Measurements from ENCODE around the gene UBFD1.

The UBFD1 gene

DNA sequence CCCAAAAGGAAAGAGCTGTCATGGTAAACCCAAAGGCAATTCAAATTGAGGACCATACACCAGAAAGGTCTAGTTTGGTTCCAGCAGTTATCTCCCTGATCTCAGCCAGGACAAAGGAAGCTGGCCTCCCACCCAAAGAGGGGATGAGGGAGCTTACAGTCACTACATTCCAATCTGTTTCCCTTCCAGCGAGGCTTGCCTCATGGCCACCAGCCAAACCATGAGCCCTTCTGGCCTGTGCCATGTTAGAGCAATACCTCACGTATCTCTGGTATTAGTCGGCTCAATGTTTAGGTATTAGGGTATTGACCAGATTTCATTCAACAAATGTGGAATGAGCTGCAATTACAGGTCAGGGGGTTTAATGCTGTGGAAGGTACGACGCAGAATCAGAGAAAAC is 30.2 kb downstream of the UBFD1 start:
- TF ChIP-seq, protein P1, sequence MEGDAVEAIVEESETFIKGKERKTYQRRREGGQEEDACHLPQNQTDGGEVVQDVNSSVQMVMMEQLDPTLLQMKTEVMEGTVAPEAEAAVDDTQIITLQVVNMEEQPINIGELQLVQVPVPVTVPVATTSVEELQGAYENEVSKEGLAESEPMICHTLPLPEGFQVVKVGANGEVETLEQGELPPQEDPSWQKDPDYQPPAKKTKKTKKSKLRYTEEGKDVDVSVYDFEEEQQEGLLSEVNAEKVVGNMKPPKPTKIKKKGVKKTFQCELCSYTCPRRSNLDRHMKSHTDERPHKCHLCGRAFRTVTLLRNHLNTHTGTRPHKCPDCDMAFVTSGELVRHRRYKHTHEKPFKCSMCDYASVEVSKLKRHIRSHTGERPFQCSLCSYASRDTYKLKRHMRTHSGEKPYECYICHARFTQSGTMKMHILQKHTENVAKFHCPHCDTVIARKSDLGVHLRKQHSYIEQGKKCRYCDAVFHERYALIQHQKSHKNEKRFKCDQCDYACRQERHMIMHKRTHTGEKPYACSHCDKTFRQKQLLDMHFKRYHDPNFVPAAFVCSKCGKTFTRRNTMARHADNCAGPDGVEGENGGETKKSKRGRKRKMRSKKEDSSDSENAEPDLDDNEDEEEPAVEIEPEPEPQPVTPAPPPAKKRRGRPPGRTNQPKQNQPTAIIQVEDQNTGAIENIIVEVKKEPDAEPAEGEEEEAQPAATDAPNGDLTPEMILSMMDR (IDR thresholded peaks at IDR 0.05; ENCODE audit: insufficient read depth, low read depth, low read length, missing control alignments) = no peak
- no peak for DNase-seq (ENCODE audit: low read depth)
- no peak overlapping the region for H3K4me3 ChIP-seq (ENCODE audit: low read length)

DNA sequence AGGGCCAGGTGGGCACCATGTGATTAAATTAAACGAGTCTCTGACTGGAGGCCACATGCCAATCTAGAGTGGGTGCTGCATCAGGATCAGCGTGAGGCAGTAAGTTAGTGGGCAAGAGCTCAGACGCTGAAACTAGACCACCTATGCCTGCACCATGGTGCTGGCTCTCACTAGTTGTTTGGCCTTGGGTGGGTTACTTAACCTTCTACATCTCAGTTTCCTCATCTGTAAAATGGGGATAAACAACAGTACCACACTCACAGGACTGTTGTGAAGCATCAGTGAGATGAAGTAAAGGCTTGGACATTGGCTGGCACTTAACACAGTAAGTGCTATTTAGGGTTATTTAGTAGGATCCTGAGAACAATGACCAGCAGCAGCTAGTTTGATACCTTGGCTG is 32.7 kb downstream of the UBFD1 start:
- no peak for DNase-seq (ENCODE audit: low read depth)
- TF ChIP-seq, protein P1 (IDR thresholded peaks at IDR 0.05; ENCODE audit: insufficient read depth, low read depth, low read length, missing control alignments) = no peak
- no peak overlapping the region for H3K4me3 ChIP-seq (ENCODE audit: low read length)

DNA sequence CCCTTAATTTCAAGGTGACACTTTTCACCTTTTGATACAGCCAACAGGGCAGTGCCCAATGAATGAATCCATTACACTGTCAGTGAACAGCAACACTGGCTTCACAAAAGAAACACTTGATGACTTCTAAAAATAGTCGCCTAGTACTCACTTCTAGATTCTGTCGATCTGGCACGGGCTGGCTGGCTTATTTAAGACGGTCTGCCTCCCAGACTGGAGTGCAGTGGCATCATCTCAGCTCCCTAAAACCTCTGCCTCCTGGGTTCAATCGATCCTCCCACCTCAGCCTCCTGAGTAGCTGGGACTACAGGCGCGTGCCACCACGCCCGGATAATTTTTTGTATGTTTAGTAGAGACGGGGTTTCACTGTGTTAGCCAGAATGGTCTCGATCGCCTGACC is 36.7 kb downstream of the UBFD1 start:
- DNase-seq (ENCODE audit: low read depth) = no peak
- H3K4me3 ChIP-seq (ENCODE audit: low read length) = no peak overlapping the region
- TF ChIP-seq, protein P1 (IDR thresholded peaks at IDR 0.05; ENCODE audit: insufficient read depth, low read depth, low read length, missing control alignments) = no peak

DNA sequence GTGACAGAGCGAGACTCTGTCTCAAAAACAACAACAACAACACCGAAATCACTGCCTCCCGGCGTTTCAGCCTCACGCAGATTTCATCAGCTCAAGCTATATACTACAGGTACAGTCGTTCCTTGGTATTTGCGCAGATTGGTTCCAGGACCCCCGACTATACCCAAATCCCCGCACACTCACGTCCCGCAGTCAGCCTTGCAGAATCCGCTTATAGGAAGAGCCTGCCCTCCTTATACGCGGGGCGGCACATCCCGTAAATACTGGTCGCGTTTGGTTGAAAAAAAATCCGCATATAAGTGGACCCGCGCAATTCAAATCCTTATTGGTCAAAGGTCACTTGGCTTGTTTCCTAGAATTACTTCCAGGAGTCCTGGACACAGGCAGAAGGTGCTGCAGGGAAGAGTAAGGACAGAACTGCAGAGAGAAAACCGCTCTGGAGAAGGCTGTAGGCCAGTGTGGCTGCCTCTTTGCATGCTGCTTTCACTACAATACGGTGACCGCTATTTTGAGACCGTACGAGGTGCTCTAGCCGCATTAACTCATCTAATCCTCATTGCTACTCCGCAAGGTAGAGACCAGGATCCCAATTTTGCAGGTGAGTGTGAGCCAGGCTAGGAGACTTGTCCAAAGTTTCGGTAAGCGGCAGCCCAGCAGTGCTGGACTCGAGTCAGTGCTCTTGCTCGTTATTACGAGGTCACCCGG is 37.9 kb downstream of the UBFD1 start:
- TF ChIP-seq, protein P1 (IDR thresholded peaks at IDR 0.05; ENCODE audit: insufficient read depth, low read depth, low read length, missing control alignments) = no peak
- no peak for DNase-seq (ENCODE audit: low read depth)
- H3K4me3 ChIP-seq (ENCODE audit: low read length) = peak overlapping the region; percentile 91

DNA sequence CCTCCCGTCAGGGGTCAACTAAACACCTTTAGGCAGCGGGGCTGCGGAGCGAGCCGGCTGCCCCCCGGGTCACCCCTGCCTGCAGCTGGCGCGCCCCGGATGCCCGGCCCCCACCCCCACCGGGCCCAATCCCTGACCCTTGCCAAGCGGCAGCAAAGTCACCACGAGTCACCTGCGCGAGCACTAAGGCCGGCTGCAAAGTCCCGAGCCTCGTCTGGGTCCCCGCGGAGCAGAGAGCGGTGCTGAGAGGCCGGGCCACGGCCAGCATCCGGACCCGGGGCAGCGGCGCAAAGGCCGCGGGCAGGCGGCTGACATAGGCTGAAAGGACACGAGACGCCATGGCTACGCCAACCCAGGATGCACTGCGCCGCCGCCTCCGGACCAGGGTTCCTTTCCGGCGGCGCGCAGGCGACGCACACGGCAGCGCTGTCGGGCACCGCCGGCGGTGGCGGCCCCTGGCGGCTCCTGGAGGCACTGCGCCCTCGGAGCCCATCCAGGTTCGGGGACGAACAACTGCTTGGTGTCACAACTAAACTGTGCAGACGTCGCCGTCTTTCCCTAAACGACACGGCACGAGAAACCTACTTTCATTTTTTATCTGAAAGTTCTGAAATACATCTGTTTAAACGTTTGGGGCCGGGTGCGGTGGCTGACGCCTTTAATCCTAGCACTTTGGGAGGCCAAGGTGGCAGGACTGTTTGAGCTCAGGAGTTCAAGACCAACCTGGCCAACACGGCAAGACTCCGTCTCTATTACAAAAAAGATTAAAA is 38.6 kb downstream of the UBFD1 start, which contains the start of gene NDUFAB1:
Gene NDUFAB1 (minus strand): TSS at position 366 of the 770 bp plus-strand sequence. CDS start 26 bp downstream, at position 340.
- TF ChIP-seq, protein P1 (IDR thresholded peaks at IDR 0.05; ENCODE audit: insufficient read depth, low read depth, low read length, missing control alignments) = peak; percentile 60
- DNase-seq (ENCODE audit: low read depth) = peak; percentile 92
- H3K4me3 ChIP-seq (ENCODE audit: low read length) = peak within 1 kb of the TSS; percentile 91

DNA sequence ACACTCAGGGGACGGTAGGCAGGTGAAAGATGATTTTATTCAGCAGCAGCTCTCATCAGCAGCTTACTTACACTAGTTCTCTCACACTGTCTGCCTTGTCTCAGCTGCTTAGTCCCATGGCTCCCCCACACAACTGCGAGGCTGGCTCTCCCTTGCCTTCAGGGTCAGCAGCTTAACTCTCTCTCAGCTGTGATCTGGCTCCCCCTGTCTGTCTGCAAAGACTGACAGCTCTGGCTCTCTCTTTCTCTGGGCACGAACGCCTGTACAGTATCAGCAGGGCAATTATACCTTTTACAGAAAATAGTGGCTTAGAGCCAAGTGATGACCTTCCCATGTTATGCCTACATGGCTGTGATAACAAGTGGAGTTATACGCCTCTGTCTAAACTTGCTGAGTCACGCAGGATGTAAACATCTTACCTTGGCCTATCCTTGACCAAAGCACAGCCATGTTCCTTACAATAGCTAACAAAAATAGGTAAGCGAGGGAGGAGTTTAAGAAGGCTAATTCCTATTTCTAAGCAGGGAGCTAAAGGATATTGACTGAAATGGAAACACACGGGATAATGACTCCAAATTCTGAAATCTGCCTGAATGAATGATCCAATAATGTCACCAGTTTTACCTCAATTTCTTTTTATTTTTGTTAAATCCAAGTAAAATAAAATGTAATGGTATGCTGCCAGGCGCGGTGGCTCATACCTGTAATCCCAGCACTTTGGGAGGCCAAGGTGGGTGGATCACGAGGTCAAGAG is 39.7 kb downstream of the UBFD1 start:
- TF ChIP-seq, protein P1 (IDR thresholded peaks at IDR 0.05; ENCODE audit: insufficient read depth, low read depth, low read length, missing control alignments) = no peak
- DNase-seq (ENCODE audit: low read depth) = peak; percentile 39
- H3K4me3 ChIP-seq (ENCODE audit: low read length) = no peak overlapping the region
